GM13976 (cell line): ENCODE results near the gene KCNK10.

ENCODE experiments used
- DNase-seq: peaks from one replicate; pipeline ENCODE4 v3.0.0; 2012; ENCODE audit warnings: low spot score
- CTCF ChIP-seq: IDR thresholded peaks from 2 replicates; pipeline ENCODE4 v1.5.1; 2012; ENCODE audit warnings: borderline replicate concordance, mild to moderate bottlenecking; ENCODE audit not compliant: insufficient read depth; ENCODE audit errors: extremely low read depth, missing control alignments, control extremely low read depth
- in situ Hi-C: fragments of 300-500 bp; cut with MboI; formaldehyde crosslinking; loops from one replicate; pipeline ENCODE4 v1.12.0; 2022; ENCODE audit warnings: low sequenced_read_pairs, mixed read lengths, inconsistent platforms; ENCODE audit not compliant: unreplicated experiment

The KCNK10 gene

GRCh38 chr14:88322504-88323085, 474 bp downstream of the KCNK10 start:
- no peak for TF ChIP-seq CTCF
- in situ Hi-C loops: no loop called here
- DNase-seq: peak; percentile 23

GRCh38 chr14:88321692-88322503, 1.2 kb downstream of the KCNK10 start:
- DNase-seq: no peak

DNA sequence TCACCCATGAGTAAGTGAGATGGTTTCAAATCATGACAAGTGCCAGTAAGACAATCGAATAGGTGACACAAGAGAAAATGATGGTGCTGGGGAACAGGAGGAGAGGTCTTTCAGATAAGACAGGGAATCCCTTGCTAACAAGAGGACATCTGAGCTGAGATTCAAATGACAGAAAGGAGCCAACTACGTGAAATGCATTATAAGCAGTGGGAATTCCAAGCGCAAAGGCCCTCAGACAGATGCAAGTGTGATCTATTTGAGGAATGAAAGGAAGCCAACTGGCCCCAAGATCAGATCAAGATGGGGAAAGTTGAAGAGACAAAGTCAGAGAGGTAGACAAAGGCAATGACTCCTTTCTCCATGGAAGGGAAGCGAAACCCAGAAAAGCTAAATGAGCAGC, 4.7 kb downstream of the KCNK10 start:
- no peak for TF ChIP-seq CTCF
- no peak for DNase-seq
- in situ Hi-C loops: no loop called here

More at GRCh38 chr14:88321692-88322503, 1.2 kb downstream of the KCNK10 start:
- TF ChIP-seq CTCF: no peak
- in situ Hi-C loops: no loop called here

DNA sequence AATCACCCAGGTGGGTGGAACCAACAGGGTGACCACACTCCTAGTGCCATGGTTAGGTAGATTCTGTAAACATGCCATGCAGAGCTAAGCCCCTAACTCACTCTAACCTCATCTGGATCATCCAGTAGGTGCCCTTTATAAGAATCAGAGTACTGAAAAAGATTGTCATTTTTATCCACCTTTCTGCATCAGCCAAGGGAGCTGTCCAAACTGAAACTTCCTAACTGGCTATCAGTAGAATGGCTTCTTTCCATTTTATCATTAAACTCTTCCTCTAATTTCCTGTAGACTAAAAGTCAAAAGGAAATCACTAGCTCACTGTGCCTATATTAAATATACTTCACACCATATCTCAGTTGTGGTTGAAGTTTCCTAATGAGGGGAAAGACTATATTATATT, 6.5 kb downstream of the KCNK10 start:
- in situ Hi-C loops: no loop called here
- no peak for TF ChIP-seq CTCF
- DNase-seq: no peak

GRCh38 chr14:88312257-88312656, 10.8 kb downstream of the KCNK10 start:
- no peak for TF ChIP-seq CTCF
- in situ Hi-C loops: no loop called here
- no peak for DNase-seq

DNA sequence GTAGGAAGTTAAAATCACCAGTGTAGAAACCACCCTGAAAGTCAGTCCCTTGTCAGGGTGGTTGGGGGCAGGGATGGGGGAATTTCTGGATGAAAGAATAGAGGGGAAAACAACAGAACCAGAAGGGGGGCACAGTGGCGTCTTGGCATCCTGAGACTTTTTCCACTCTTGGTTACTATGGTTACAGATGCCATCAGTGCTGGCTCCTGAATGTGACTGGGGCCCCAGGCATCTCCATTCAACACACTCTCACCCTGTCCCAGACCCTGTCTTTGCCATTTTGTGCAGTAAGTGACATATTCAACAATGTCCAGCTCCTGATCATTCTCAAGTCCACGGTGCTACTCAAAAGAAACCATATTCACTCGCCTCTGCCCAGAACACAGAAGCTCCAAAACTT, 11.3 kb downstream of the KCNK10 start:
- no peak for TF ChIP-seq CTCF
- in situ Hi-C loops: no loop called here

More for the DNA sequence above, 11.3 kb downstream of the KCNK10 start:
- DNase-seq: no peak
